Stomach (tissue), 4 donors: ENCODE results near the gene TNFAIP6.

Experiments used
- CTCF ChIP-seq, 7 experiments: fragments of 450-650 bp in 4 of 7; fragments of 200-600 bp in 3 of 7; sonication (generic) in 3 of 7; IDR thresholded peaks; one replicate each; pipeline ENCODE4 v1.5.1; 2016 to 2019; ENCODE audit warnings: antibody characterized with exemption in 7 of 7, control low read depth in 2 of 7, mild to moderate bottlenecking in 1 of 7
- EP300 ChIP-seq: sonication (generic); formaldehyde crosslinking; IDR thresholded peaks from one replicate; pipeline ENCODE4 v1.6.1; 2017; ENCODE audit warnings: antibody characterized with exemption
- POLR2A ChIP-seq, 4 donors: fragments of 450-650 bp; IDR thresholded peaks; one replicate each; pipeline ENCODE4 v1.6.1; 2016; ENCODE audit warnings: antibody characterized with exemption in 4 of 4, control low read depth in 2 of 4, mild to moderate bottlenecking in 1 of 4, moderate library complexity in 1 of 4
- POLR2AphosphoS5 ChIP-seq, 3 donors: sonication (generic); formaldehyde crosslinking; IDR thresholded peaks; one replicate each; pipeline ENCODE4 v1.6.1; 2016; ENCODE audit warnings: antibody characterized with exemption in 3 of 3

DNA sequence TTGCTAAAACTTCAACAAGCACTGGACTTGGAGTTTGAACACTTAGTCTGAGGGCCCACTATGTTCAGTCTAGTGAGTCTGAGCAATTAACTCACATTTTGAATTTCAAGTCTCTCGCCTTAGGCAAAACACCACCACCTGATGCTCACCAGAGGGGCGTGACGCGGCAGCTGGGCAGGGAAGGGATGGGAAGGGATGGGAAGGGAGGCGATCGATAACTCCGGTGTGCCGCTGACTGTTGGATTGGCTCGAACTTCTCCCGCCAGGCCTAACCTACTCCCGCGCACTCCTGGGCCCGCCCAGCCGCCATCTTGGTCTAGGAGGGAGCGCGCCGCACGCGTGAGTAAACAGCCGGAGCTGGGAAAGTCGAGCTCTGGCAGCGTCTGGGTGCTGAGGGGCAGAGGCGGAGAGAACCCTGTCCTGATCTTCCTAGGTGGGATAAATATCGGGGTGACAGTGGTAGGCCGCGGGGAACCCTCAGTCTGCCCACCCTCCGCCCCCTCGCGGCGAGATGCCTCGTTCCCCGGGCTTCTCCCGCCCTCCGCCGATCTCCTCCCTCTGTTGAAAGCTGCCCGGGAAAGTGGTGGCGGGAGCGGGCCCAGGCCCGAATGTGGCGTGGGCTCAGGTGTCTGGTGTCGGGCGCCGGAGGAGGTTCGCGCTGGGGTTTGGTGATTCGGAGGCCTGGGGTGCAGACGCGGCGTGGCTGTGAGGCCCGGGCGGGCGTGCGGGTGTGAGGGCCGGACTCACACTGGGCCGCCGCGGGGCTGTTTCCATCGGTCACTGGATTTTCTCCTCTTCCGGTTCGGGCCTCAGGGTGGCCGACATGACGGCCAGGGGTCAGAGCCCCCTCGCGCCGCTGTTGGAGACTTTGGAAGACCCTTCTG lies 52.5 kb downstream of the TNFAIP6 start, which contains the start of gene RIF1:
- TF ChIP-seq CTCF (IDR thresholded peaks at IDR 0.05): peak in 5 of 7 experiments; percentile 42 to 84 (median 61)
- peak in 2 of 3 donors; percentile 63 to 76 for TF ChIP-seq POLR2AphosphoS5 (IDR thresholded peaks at IDR 0.05)
- TF ChIP-seq POLR2A (IDR thresholded peaks at IDR 0.05): no peak
- no peak for TF ChIP-seq EP300
